ENCODE data around the gene PTPRE. TPM values are rescaled to one million over a fixed set of nuclear protein-coding genes. Genes with fewer than 3 reads are reported as not detected.

Gene PTPRE
- total RNA-seq, 1 experiment from 2014 or later, result 12.3 TPM

DNA sequence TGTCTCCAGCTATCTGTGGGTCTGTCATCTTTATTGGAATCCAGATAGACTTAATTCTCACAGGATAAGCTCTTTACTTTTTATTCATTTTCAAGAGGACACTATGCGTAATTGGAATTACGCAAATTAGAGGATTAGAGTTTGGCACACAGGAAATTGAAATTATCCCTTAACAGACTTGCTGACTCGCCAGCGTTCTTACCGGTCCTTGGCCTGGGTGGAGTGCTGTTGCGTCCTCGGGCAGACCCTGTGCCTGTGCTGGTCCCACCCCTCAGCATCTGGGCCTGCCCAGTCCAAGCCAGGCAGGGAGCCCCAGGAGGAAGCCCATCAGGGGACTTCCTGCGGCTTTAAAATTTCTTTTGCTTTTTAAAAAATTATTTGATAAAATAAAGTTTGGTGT is 117.5 kb downstream of the PTPRE start:
- H3K36me3 ChIP-seq (ENCODE audit: control insufficient read depth in 1 of 2, insufficient read depth in 2 of 2, low read length in 2 of 2), result no peaks in the 10 kb centered on the region
- intact Hi-C loops (cut with micrococcal nuclease), result no loop called here
- CTCF ChIA-PET, result interaction anchor here (1.3 to 2.4 kb wide), 2 partner anchors 11 to 45 kb away, joined by 4 to 10 read pairs; no protein-coding TSS in a partner anchor
- H4K20me1 ChIP-seq (ENCODE audit: insufficient read depth), result no peaks in the 10 kb centered on the region
- H3K9me3 ChIP-seq (ENCODE audit: control insufficient read depth in 1 of 2, insufficient read depth in 1 of 2, low read depth in 1 of 2, low read length in 2 of 2), result no peaks in the 10 kb centered on the region
- H3K9ac ChIP-seq (ENCODE audit: low read length), result no peak overlapping the region
- no peak overlapping the region for H3K27ac ChIP-seq (ENCODE audit: low read depth, low read length)
- H3K4me2 ChIP-seq (ENCODE audit: low read length), result no peak overlapping the region
- DNase-seq (ENCODE audit: low read depth, low spot score) (no peak), ATAC-seq (no peak)
- no peaks in the 10 kb centered on the region for H3K27me3 ChIP-seq (ENCODE audit: insufficient read depth, low read length)
- no peak overlapping the region for H2AFZ ChIP-seq (ENCODE audit: low read depth, low read length, poor library complexity, severe bottlenecking)
- no peak for TF ChIP-seq RAD21 (IDR thresholded peaks at IDR 0.05; ENCODE audit: low read depth)
- TF ChIP-seq JUND (IDR thresholded peaks at IDR 0.05), result no peak
- TF ChIP-seq, protein P1, sequence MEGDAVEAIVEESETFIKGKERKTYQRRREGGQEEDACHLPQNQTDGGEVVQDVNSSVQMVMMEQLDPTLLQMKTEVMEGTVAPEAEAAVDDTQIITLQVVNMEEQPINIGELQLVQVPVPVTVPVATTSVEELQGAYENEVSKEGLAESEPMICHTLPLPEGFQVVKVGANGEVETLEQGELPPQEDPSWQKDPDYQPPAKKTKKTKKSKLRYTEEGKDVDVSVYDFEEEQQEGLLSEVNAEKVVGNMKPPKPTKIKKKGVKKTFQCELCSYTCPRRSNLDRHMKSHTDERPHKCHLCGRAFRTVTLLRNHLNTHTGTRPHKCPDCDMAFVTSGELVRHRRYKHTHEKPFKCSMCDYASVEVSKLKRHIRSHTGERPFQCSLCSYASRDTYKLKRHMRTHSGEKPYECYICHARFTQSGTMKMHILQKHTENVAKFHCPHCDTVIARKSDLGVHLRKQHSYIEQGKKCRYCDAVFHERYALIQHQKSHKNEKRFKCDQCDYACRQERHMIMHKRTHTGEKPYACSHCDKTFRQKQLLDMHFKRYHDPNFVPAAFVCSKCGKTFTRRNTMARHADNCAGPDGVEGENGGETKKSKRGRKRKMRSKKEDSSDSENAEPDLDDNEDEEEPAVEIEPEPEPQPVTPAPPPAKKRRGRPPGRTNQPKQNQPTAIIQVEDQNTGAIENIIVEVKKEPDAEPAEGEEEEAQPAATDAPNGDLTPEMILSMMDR (IDR thresholded peaks at IDR 0.05 in 2 of 3, conservative IDR thresholded peaks at IDR 0.05 in 1 of 3; ENCODE audit: borderline replicate concordance in 1 of 3, insufficient read depth in 1 of 3, low read depth in 2 of 3, low read length in 2 of 3), result no peak
- TF ChIP-seq TCF7L2 (IDR thresholded peaks at IDR 0.05; ENCODE audit: borderline replicate concordance, extremely low read depth, insufficient read depth, insufficient read length), result no peak
- TF ChIP-seq SRF (IDR thresholded peaks at IDR 0.05; ENCODE audit: low read depth), result no peak
- TF ChIP-seq, protein P2, sequence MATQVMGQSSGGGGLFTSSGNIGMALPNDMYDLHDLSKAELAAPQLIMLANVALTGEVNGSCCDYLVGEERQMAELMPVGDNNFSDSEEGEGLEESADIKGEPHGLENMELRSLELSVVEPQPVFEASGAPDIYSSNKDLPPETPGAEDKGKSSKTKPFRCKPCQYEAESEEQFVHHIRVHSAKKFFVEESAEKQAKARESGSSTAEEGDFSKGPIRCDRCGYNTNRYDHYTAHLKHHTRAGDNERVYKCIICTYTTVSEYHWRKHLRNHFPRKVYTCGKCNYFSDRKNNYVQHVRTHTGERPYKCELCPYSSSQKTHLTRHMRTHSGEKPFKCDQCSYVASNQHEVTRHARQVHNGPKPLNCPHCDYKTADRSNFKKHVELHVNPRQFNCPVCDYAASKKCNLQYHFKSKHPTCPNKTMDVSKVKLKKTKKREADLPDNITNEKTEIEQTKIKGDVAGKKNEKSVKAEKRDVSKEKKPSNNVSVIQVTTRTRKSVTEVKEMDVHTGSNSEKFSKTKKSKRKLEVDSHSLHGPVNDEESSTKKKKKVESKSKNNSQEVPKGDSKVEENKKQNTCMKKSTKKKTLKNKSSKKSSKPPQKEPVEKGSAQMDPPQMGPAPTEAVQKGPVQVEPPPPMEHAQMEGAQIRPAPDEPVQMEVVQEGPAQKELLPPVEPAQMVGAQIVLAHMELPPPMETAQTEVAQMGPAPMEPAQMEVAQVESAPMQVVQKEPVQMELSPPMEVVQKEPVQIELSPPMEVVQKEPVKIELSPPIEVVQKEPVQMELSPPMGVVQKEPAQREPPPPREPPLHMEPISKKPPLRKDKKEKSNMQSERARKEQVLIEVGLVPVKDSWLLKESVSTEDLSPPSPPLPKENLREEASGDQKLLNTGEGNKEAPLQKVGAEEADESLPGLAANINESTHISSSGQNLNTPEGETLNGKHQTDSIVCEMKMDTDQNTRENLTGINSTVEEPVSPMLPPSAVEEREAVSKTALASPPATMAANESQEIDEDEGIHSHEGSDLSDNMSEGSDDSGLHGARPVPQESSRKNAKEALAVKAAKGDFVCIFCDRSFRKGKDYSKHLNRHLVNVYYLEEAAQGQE (IDR thresholded peaks at IDR 0.05; ENCODE audit: low read depth), result no peak
- no peak for TF ChIP-seq EZH2phosphoT487 (IDR thresholded peaks at IDR 0.05; ENCODE audit: borderline replicate concordance)
- TF ChIP-seq ZNF274 (IDR thresholded peaks at IDR 0.05; ENCODE audit: low read depth, low read length), result no peak
- TF ChIP-seq ZFX (IDR thresholded peaks at IDR 0.05), result no peak
- TF ChIP-seq CBX3 (IDR thresholded peaks at IDR 0.05; ENCODE audit: low read depth), result no peak
- no peak for TF ChIP-seq POLR2A (IDR thresholded peaks at IDR 0.05; ENCODE audit: borderline replicate concordance, extremely low read depth, insufficient read depth, insufficient read length)
- TF ChIP-seq SP1 (IDR thresholded peaks at IDR 0.05; ENCODE audit: low read depth), result no peak
- no peak for TF ChIP-seq EGR1 (IDR thresholded peaks at IDR 0.05; ENCODE audit: low read depth)
- TF ChIP-seq, protein P3, sequence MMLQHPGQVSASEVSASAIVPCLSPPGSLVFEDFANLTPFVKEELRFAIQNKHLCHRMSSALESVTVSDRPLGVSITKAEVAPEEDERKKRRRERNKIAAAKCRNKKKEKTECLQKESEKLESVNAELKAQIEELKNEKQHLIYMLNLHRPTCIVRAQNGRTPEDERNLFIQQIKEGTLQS (IDR thresholded peaks at IDR 0.05), result no peak
- no peak for TF ChIP-seq EZH2 (IDR thresholded peaks at IDR 0.05)
- no peak overlapping the region for H3K4me3 ChIP-seq (replicated peaks in 1 of 2; ENCODE audit: low read depth in 1 of 2, low read length in 2 of 2)
- no peaks in the 10 kb centered on the region for H3K9me2 ChIP-seq (ENCODE audit: insufficient read depth)
- H3K79me2 ChIP-seq (ENCODE audit: insufficient read depth, low read length), result no peaks in the 10 kb centered on the region
- no TSS peak for BruUV-seq (replicated peaks)
- H3K4me1 ChIP-seq (ENCODE audit: control insufficient read depth in 1 of 2, insufficient read depth in 2 of 2, low read length in 2 of 2), result 0 out of 4 replicates have a peak, but pooled peaks cover 0 to 3% of the 10 kb centered on the region in 2 experiments
- POLR2A ChIA-PET, result no interaction called here
- RAD21 ChIA-PET (ENCODE audit: low non-redundant PET in 1 of 2, low total read pairs in 2 of 2, uncharacterized antibody in 2 of 2, unreplicated experiment in 2 of 2), result no interaction called here

Data from HCT116 (cell line).